DMS 273 (cell line): ENCODE measurements around the gene STX12.
"Not testable (repeated sequence)": the region's sequence is repeated elsewhere in the genome, so short reads cannot be mapped to it uniquely, and the experiment has no call there.

Experiments used
- DNase-seq: peaks from one replicate; lab custom pipeline; 2025; ENCODE audit not compliant: unreplicated experiment; lab: John Stamatoyannopoulos, UW

The STX12 gene

GRCh38 chr1:27824411-27824810 lies 51.4 kb downstream of the STX12 start:
- DNase-seq: no peak

- DNase-seq: not testable (repeated sequence)
Measured at GRCh38 chr1:27829339-27829960, 56.4 kb downstream of the STX12 start.

GRCh38 chr1:27830621-27831440 lies 57.8 kb downstream of the STX12 start, which contains the start of gene PPP1R8:
PPP1R8 (plus strand) TSS chr1:27830782; CDS start chr1:27830836, 54 bp downstream.
- DNase-seq: peak; percentile 99

- DNase-seq: no peak
Measured at GRCh38 chr1:27831568-27832410, 58.8 kb downstream of the STX12 start.

GRCh38 chr1:27832762-27833161 lies 59.7 kb downstream of the STX12 start:
- DNase-seq: no peak

- no peak for DNase-seq
Measured at GRCh38 chr1:27833470-27833869, 60.5 kb downstream of the STX12 start.

GRCh38 chr1:27835046-27835445 lies 62.0 kb downstream of the STX12 start:
- DNase-seq: no peak

GRCh38 chr1:27835501-27835900 lies 62.5 kb downstream of the STX12 start:
- DNase-seq: peak; percentile 51

GRCh38 chr1:27849951-27850350 lies 76.9 kb downstream of the STX12 start:
- DNase-seq: no peak

- no peak for DNase-seq
Measured at GRCh38 chr1:27855085-27855484, 82.1 kb downstream of the STX12 start.

- DNase-seq: no peak
Measured at GRCh38 chr1:27856561-27857343, 83.7 kb downstream of the STX12 start.

GRCh38 chr1:27857552-27857951 lies 84.5 kb downstream of the STX12 start:
- not testable (repeated sequence) for DNase-seq

GRCh38 chr1:27858072-27858948 lies 85.3 kb downstream of the STX12 start:
- peak; percentile 95 for DNase-seq

GRCh38 chr1:27858949-27859576 lies 86.0 kb downstream of the STX12 start:
- DNase-seq: no peak

- DNase-seq: no peak
Measured at GRCh38 chr1:27861436-27861835, 88.4 kb downstream of the STX12 start.

GRCh38 chr1:27862004-27862403 lies 89.0 kb downstream of the STX12 start:
- DNase-seq: no peak

GRCh38 chr1:27862671-27863537 lies 89.9 kb downstream of the STX12 start:
- no peak for DNase-seq

- no peak for DNase-seq
Measured at GRCh38 chr1:27863538-27863915, 90.5 kb downstream of the STX12 start.
